HG03095 (cell line): ENCODE results near the gene CAPN5.

Experiments used
- ATAC-seq: cut with Tn5 transposase; IDR thresholded peaks from one replicate; pipeline ENCODE4 v1.9.1; 2021; ENCODE audit warnings: moderate library complexity; ENCODE audit not compliant: unreplicated experiment

CAPN5 gene

DNA sequence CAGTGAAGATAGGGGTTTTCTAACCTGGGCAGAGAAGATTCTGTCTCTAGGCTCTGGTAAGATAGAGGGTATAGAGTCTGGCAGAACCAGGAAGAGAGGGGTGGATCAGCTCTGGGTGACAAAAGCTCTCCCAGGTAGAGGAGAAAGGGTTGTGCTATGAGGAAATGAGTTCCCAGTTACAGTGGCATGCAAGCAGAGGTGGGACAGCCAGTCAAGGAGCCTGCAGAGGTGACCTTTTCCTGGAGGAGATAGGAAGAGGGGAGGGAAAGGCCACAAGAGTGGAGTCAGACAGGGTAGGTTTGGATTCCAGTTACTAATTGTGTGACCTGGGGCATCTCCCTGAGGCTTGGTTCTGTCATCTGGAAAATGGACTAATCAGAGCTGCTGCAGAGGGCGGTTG lies 3.4 kb upstream of the CAPN5 start:
- no peak for ATAC-seq

DNA sequence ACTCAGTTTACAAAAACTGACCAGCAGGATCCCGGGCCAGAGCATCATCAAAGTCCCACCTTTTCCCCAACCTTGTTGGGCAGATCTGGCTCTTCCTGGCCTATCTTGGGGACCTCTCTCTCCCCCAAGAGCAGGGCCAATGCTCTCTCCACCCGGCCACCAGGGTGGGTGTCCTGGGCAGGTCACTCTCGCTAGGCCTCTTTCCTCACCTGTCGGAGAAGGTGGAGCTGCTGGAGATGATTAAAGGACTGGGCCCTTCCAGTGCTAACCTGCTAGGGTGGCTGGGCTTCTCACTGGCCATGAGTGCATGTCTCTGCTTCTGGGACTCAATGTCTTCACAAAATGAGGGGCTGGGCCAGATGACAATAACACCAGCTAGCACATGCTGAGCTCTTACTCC lies 2.9 kb upstream of the CAPN5 start:
- no peak for ATAC-seq

DNA sequence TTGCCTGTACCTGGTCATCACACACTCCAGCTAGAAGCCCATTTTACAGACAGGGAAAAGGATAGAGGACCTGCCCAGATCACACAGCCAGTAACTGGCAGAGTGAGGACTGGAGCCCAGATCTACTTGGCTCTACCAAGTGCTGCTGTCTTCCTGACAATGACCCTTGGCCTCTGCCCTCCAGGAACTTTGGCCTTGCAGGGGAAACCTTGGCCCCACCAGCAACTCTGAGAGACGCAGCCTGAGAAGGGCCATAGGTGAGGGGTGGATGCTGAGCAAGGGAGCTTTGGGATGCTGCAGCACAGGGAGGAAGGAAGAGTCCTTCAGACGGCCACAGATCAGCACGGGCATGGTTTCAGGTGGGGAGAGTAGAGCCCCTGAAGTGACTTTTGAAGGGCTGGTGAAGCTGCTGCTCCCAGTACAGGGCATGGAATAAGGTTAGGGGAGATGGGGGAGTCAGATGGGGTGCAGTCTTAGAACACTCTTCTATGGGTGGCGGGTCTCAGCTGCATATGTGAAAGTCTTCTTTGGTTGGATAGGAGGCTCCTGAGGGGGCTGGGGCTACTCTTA lies 2.0 kb upstream of the CAPN5 start:
- ATAC-seq, result no peak

DNA sequence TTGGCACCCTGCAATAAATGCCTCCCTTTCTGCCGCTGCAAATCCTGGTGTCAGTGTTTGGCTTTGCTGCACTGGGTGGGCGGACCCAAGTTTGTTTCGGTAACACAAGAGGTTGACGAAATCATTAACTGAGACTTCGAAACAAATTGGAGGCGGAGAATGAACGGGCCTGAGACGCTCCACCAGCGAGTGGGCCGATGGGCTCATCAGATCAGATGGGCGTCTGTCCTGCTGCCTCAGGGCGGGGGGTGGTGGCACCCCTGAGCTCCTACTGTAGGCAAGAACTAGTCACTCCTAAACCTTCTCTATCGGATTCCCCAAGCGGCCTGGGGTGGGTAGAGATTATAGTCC lies 918 bp upstream of the CAPN5 start:
- ATAC-seq, result no peak

DNA sequence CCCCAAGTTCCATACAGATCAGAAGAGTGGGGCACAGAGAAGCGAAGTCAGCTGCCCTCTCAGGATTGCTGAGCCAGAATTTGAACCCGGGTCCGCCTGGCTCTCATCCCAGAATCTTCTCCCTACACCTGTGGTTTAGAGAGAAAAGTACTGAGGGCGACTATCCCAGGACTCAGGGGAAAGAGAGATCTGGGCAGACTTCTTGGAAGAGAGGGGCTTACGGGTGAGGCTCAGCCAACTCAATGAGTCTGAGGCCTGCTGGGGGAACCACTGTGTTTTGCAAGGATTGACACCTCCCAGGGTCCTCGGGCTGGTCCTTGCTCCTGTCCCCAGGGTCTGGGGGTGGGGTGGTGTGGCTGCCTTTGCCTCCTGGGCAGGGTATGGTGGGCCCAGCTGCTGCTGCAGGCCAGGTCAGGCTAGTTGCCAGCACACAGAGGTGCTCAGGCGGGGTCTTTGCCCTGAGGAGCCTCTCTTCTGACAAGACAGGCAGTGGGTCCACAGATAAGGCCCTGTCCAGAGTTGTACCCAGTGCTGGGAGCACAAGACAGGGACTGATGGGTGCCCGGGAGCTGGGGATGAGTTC lies 1.2 kb downstream of the CAPN5 start:
- no peak for ATAC-seq

DNA sequence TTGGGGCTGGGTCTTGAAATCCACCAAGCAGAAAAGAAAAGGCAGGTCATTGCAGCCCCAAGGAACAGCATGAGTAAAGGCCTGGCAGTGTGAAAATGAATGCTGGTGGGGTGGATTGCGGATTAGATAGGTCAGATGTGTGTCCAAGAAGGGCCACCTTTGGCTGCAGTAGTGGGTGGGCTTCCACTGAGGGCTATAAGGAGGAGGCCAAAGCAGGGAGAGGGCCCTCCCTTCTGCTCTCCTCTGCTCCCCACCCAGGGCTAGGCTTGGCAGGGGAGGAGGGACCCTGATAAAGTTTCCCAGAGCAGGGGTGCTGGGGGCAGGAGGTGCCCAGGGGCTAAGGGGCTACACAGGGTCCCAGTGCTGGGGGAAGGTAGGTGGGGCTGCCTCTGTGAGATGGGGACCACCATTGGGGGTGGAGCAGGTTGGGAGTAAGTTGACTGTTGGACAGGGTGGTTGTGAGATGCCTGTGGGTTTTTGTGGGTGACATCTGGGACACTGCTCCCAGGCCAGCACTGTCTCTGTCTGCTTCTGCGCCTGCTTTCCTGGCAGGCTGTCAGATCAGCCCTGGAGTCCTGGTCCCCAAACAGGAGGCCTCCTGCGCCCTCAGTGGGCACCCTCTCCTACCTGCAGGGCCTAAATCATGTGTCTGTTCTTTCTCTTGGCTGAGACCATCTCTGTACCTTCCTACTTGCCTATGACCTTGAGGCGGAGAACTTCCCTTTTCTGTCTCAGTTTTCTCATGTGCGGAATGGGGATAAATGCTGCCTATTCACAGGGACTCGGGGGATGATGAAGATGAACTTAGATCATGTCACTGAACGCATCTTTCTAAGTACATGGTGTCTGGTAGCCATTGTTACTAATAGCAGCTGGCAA lies 1.9 kb downstream of the CAPN5 start:
- ATAC-seq, result no peak

DNA sequence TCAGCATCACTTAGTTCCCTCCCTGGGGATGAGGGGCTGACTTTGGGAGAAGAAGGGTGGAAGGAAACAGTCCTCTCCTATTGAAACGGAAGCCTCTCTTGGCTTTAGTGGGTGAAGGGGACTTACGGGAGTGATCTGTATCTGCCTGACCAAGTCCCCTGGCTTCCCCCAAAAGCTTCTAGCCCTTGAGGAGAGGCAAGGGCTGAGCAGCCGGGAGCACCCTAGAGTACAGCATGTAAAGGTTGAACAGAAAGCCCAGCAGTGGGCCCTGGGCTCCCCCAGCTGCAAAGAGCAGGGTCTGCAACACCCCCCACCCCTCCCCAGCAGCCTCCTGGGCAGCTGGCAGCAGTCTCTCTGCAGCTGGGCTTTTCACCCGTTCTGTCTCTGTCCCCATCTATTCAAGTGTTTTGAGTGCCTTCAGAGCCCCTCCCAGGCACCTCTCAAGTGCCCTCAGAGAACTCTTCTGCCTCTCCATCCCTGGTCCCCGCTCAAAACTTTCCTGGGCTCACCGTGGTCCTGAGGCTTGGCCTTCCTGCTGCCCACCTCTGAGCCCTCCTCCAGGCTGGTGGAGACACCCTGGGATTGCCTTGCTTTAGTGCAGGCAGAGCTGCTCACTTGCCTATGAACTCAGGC lies 2.7 kb downstream of the CAPN5 start:
- ATAC-seq, result no peak

DNA sequence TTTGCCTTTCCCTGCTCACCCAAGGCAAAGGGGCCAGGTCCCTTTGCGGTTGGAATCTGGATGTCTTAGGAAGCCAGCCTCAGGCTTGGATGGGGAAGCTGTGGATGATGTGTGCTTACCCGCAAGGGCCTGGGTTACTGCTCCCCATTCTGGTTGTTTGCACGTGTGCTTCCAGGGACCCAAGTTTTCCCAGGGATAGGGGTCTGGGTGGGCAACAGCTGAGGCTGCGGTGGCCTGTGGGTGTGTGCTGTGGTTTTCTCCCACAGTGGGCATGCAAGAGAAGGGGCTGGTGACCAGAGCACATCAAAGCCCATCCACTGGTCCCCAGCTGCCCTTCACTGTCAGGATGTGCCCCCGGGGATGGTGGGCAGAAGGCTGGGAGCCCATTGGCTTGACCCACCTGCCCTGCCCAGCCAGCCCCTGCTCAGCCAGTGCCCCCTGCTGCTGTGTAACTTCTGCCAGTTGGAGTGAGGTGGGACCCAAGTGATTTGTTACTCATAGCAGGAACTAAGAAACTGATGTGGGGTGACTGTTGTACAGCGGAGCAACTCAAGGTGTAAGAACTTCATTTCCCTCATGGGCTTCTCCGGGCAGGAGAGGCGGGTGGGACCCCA lies 3.3 kb downstream of the CAPN5 start:
- ATAC-seq, result no peak

DNA sequence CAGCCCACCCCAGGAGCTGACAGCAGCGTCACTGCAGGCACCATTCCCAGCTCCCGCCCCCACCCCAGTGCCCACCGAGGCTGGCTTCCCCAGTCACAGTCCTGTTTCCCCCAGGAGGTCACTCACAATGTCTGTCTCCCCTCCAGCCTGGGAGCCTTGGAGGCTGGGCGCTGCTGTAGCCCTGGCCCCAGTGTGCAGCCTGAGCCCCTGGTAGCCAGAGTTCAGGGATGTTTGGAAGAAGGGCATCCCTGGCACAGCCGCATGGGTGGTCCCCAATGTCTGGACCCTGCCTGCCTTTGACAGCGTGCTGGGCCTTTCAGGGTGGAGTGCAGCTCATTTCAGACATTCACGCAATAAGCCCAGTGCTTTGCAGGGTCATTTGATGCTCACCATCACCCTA lies 4.3 kb downstream of the CAPN5 start:
- no peak for ATAC-seq

DNA sequence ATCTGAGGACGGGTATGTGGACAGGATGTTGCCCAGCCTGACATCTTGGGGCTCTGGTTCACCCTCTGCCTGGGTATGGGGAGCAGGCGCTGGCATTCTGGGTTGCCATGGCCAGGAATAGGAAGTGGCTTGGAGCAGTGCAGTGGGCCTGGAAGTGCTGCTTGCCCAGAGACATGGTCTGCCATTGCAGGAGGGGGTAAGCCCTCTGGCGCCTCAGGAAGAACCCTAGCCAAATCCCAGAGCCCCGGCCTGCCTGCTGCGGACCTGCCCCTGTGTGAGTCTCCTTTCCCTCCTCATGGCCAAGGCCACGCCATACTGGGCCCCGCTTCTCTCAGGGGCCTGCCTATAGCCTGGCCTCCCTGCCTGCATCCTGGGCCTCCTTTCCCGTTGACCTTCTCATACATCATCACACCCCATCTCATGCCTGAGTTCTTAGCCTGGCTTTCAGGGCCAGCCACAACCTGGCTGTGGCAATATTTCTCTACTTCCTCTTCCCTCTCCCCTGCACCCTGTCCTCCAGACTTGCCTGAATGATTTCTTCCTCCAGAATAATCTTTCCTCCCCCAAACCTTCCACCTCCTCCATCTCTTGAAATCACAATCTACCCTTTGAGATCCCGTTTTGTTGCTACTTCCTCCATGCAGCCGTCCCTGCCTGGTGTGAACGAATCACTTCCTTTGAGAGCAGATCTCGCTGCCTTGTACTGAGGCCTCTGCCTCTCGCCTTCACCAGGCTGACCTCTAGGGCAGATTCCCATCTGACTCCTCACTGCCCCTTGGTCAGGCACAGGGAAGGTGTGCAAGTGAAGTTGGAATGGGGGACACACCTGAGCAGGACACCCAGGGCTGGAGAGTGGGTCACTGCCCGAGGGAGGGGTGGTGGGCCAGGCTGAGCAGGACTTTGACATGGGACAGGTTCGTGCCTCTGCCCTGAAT lies 5.2 kb downstream of the CAPN5 start:
- no peak for ATAC-seq

DNA sequence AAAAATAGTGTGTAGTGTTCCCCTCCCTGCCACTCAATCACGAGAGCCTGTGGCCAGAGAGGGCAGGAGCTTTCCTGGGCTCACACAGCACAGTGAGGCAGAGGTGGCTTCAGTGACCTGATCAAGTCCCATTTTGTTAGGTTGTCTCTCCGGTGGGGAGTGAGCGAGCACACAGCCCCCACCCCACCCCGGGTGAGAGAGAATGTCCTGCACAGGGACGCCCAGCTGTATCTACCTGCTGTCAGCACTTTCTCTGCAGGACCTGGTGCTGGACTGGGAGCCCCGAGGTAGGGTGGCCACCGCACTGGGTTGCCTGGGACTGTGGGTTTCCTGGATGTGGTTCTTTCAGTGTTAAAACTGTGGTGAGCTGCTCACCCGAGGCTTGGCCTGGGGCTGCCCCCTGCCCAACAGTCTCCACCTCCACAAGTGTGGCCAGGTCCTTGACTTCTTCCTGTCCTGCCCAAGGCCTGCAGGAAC lies 6.1 kb downstream of the CAPN5 start:
- no peak for ATAC-seq

DNA sequence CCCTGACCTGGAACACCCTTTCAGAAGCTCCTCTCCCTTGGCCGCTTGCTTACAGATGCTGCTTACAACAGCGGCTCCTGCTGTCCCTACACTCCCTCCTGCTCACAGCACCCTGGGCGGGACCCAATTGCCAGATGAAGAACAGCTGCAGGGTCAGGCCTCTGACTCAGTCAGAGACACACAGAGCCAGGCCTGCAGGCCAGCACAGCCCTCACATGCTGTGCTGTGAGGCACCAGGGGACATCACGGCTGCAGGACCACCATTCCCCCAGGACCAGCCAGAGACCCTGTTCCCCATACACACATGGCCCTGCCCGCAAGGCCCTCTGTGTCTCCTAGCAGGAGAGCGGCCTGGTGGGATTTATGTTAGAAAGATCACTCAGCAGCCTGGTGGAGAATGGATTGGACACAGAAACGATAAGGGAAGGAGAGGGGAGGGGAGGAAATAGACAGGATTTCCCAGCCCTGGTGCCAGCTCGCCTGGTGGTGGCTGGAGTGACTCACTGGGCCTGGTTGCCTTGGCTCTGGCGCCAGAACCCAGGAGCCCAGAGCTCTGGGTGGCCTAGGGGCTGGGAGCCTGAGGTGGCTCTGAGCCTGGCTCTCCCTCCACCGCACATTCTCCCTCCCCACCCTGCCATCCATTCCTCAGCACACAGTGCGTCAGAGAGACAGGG lies 6.7 kb downstream of the CAPN5 start:
- ATAC-seq, result no peak

DNA sequence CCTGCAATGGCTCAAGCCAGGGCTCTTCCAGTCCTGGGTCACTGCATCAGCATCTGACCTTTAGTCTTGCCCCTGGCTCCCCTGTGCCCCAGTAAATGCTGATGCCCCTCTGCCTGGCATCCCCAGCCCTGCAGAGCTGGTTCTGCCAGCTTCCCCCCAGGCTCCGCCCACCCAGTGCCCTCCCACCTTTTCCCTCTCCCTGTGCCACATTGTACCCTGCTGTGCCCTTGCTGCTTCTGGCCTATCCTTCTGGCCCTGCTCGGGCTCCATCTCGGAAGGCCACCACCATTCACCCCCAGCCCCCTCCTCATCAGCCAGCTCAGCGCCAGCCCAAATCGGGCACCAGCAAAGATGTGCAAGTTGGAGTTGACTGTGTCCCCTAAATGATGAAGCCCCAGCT lies 7.4 kb downstream of the CAPN5 start:
- ATAC-seq, result no peak

DNA sequence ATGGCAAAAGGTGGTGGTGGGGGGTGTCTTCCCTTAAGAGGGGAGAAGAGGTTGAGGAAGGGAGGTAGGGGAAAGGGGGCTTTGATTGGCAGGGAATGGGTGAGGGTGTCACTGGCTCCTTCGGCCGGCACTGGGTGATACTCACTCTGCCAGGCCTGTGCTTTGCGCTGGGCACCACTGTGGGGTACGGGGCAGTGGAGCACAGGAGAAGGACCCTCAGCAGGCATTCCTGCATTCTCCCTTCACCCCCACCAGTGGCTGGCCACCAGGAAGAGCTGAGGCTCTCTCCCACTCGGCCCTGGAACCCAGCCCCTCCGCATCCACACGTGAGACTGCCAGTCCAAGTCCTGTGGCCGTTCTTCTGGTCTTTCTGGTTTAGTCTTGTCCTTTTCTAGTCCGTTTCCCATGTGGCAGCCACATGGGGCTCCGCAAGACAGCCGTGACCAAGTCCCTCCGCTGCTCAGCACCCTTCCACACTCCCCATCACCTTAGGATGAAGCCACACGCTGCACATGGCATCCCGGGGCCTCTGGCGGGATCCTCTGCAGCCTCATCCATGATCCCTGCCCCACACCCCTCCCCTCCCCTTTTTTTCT lies 8.0 kb downstream of the CAPN5 start:
- no peak for ATAC-seq

DNA sequence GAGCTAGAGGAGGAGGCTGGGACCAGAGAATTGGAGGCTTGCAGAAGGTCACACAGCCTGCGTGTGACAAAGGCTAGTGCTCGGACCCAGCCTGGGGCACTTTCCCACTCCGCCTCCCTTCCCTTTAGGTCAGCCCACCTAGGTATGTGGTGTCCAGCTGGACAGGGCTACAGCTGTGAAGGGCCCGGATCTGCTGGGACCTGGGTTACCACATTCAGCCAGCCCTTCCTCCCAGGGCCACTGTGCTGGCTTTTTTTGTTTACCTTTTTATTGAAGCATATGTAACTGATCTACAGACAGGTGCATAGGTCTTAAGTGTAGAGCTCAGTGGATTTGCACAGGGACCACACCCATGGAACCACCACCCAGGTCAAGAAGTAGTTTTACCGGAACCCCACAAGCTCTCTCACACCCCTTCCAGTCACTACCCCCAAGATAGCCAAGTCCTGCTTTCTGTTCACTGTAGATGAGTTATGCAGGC lies 8.7 kb downstream of the CAPN5 start:
- ATAC-seq, result no peak

DNA sequence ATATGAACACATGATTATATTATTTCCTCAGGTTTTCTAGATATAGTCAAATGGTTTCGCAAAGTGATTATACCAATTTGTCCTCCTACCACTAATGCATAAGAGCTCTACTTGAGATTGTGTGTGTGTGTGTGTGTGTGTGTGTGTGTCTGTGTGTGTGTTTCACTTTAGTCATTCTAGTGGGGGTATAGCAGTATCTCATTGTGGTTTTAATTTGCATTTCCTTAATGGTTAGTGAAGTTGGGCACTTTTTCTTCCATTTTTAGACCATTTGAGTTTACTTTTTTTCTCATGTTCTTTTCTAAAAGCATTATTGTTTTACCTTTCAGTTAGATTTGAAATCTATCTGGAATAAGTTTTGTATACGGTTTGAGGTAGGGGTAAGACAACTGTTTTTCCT lies 12.9 kb downstream of the CAPN5 start:
- no peak for ATAC-seq

DNA sequence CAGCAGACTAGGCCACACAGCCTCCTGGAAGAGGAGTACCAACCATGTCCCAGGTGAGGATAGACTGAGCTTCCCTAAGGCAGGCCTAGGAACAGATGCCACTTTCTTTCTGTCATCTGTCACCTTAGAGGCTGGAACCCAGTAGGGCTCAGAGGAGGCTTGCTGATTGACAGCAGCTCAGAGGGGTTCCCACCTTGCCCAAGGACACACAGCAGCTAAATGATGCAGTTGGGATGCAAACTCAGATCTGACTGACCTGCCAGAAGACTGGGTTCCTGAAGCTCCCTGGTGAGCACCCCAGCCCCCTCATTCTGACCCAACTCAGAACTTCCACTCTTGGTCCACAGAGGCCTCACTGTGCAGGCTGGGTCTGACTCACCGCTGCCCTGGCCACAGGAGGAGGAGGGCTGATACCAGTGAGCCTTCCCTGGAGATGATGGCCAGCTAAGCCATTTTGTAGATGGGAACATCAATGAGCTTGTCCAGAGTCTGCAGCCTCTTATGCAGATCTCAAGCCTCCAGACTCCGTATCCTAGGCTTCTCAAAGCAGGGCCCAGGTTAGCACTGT lies 14.0 kb downstream of the CAPN5 start:
- ATAC-seq, result no peak

DNA sequence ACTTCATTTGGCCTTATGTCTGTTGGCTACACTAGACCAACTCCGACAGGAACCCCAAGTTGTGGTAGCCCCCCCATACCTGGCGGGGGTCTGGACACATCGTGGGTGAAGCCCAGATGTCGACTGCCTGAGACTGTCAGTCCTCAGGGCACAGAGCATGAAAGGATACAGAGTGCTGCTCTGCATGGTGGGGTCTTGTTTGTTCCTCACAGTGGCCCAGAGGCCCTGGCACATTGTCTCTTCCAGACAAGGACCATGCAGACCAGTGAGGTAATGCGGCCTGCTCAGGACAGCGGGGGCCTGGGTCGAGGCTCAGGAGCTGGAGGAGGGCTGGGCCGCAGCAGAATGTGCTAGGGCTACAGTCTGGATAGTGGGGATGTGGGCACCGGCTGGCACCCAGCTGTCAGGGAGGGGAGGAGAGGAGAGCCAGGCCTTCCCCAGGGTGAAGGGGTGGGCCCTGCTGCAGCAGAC lies 14.6 kb downstream of the CAPN5 start:
- no peak for ATAC-seq
